ENCODE data around the gene FARP2.
"Not testable (repeated sequence)": the region's sequence is repeated elsewhere in the genome, so short reads cannot be mapped to it uniquely, and the experiment has no call there.

The FARP2 gene

DNA sequence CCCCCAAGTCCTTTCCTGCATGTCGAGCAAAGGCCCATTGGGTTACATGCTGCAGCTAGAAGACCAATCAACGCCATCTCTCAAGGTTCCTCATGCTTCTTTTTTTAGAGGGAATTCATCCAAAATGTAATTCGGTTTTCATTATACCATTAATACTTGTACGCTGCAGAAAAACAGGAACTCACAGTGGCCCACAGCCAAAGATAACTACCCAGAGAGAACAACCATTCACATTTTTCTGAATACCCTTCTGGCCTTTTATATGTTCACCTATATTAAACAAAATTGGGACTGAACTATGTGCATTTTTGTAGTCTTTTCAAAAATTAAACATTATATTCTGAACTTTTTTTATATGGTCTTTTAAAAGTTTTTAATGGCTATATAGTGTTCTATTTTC lies 25.8 kb downstream of the FARP2 start:
- no peak for TF ChIP-seq EZH2phosphoT487 (IDR thresholded peaks at IDR 0.05; ENCODE audit: borderline replicate concordance)
- TF ChIP-seq, protein P1, sequence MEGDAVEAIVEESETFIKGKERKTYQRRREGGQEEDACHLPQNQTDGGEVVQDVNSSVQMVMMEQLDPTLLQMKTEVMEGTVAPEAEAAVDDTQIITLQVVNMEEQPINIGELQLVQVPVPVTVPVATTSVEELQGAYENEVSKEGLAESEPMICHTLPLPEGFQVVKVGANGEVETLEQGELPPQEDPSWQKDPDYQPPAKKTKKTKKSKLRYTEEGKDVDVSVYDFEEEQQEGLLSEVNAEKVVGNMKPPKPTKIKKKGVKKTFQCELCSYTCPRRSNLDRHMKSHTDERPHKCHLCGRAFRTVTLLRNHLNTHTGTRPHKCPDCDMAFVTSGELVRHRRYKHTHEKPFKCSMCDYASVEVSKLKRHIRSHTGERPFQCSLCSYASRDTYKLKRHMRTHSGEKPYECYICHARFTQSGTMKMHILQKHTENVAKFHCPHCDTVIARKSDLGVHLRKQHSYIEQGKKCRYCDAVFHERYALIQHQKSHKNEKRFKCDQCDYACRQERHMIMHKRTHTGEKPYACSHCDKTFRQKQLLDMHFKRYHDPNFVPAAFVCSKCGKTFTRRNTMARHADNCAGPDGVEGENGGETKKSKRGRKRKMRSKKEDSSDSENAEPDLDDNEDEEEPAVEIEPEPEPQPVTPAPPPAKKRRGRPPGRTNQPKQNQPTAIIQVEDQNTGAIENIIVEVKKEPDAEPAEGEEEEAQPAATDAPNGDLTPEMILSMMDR (conservative IDR thresholded peaks at IDR 0.05; ENCODE audit: low read length) = no peak
- Histone ChIP-seq H3K79me2 (ENCODE audit: insufficient read depth, low read length) (no peaks in the 10 kb centered on the region), H3K9me2 (replicated peaks; ENCODE audit: low read depth, low read length) (no peaks in the 10 kb centered on the region), H3K27me3 (ENCODE audit: insufficient read depth, low read length, poor library complexity, severe bottlenecking) (no peaks in the 10 kb centered on the region), H3K9me3 (ENCODE audit: insufficient read depth, low read depth, low read length) (no peaks in the 10 kb centered on the region), H2AFZ (ENCODE audit: low read length) (no peak overlapping the region), H3K4me2 (ENCODE audit: low read depth, low read length, poor library complexity, severe bottlenecking) (no peak overlapping the region), H3F3A (ENCODE audit: low read depth) (no peaks in the 10 kb centered on the region), H3K9ac (ENCODE audit: low read depth, low read length, poor library complexity, severe bottlenecking) (no peak overlapping the region), H3K4me3 (ENCODE audit: low read length, poor library complexity, severe bottlenecking) (no peak overlapping the region), H4K20me1 (ENCODE audit: insufficient read depth, low read length, poor library complexity, severe bottlenecking) (no peaks in the 10 kb centered on the region), H3K4me1 (ENCODE audit: insufficient read depth, low read length, poor library complexity, severe bottlenecking) (no peaks in the 10 kb centered on the region), H3K36me3 (ENCODE audit: insufficient read depth, low read length) (no peaks in the 10 kb centered on the region)

DNA sequence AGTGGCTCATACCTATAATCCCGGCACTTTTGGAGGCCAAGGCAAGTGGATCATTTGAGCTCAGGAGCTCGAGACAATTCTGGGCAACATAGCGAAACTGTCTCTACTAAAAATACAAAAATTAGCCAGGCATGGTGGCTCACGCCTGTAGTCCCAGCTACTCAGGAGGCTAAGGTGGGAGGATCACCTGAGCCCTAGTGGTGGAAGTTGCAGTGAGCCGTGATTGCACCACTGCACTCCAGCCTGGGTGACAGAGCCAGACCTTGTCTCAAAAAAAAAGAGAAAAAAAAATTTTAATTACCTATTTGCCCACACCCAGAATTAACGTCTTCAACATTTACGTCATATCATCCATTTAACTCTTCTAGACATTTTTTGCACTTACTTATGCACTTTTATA lies 29.4 kb downstream of the FARP2 start:
- H3K36me3 ChIP-seq (ENCODE audit: insufficient read depth, low read length); H3K9me2 ChIP-seq (replicated peaks; ENCODE audit: low read depth, low read length); H3K27me3 ChIP-seq (ENCODE audit: insufficient read depth, low read length, poor library complexity, severe bottlenecking); H3K79me2 ChIP-seq (ENCODE audit: insufficient read depth, low read length); H3K9ac ChIP-seq (ENCODE audit: low read depth, low read length, poor library complexity, severe bottlenecking); H2AFZ ChIP-seq (ENCODE audit: low read length); H3K4me2 ChIP-seq (ENCODE audit: low read depth, low read length, poor library complexity, severe bottlenecking); H3K4me3 ChIP-seq (ENCODE audit: low read length, poor library complexity, severe bottlenecking); H3K9me3 ChIP-seq (ENCODE audit: insufficient read depth, low read depth, low read length); H4K20me1 ChIP-seq (ENCODE audit: insufficient read depth, low read length, poor library complexity, severe bottlenecking); H3K4me1 ChIP-seq (ENCODE audit: insufficient read depth, low read length, poor library complexity, severe bottlenecking); H3F3A ChIP-seq (ENCODE audit: low read depth): not testable (repeated sequence)

DNA sequence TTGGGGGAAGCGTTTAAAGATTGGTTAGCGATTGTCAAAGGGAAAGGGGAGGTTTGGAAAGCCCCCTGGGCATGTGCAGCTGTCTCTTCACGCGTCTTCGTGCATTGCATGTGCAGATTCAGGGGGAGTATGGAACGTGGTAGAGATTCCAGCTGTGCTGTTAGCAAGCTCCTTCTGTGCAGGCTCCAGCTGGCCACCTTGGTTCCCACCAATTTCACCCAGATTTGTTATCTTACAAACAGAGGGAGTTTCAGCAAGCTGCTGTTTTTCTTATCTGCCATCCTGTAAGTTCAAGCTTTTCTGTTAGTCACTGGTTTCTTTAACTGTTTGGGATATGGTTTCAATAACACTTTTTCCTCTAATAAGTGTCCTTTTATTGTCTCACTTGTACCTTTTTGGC lies 30.4 kb downstream of the FARP2 start:
- H3K36me3 ChIP-seq (ENCODE audit: insufficient read depth, low read length) = no peaks in the 10 kb centered on the region
- no peaks in the 10 kb centered on the region for H3F3A ChIP-seq (ENCODE audit: low read depth)
- no peaks in the 10 kb centered on the region for H3K9me2 ChIP-seq (replicated peaks; ENCODE audit: low read depth, low read length)
- H4K20me1 ChIP-seq (ENCODE audit: insufficient read depth, low read length, poor library complexity, severe bottlenecking) = no peaks in the 10 kb centered on the region
- H2AFZ ChIP-seq (ENCODE audit: low read length) = no peak overlapping the region
- no peaks in the 10 kb centered on the region for H3K27me3 ChIP-seq (ENCODE audit: insufficient read depth, low read length, poor library complexity, severe bottlenecking)
- no peak overlapping the region for H3K4me2 ChIP-seq (ENCODE audit: low read depth, low read length, poor library complexity, severe bottlenecking)
- no peaks in the 10 kb centered on the region for H3K4me1 ChIP-seq (ENCODE audit: insufficient read depth, low read length, poor library complexity, severe bottlenecking)
- no peak for TF ChIP-seq EZH2phosphoT487 (IDR thresholded peaks at IDR 0.05; ENCODE audit: borderline replicate concordance)
- TF ChIP-seq, protein P1 (conservative IDR thresholded peaks at IDR 0.05; ENCODE audit: low read length) = no peak
- no peak overlapping the region for H3K9ac ChIP-seq (ENCODE audit: low read depth, low read length, poor library complexity, severe bottlenecking)
- no peak overlapping the region for H3K4me3 ChIP-seq (ENCODE audit: low read length, poor library complexity, severe bottlenecking)
- H3K79me2 ChIP-seq (ENCODE audit: insufficient read depth, low read length) = no peaks in the 10 kb centered on the region
- no peaks in the 10 kb centered on the region for H3K9me3 ChIP-seq (ENCODE audit: insufficient read depth, low read depth, low read length)

DNA sequence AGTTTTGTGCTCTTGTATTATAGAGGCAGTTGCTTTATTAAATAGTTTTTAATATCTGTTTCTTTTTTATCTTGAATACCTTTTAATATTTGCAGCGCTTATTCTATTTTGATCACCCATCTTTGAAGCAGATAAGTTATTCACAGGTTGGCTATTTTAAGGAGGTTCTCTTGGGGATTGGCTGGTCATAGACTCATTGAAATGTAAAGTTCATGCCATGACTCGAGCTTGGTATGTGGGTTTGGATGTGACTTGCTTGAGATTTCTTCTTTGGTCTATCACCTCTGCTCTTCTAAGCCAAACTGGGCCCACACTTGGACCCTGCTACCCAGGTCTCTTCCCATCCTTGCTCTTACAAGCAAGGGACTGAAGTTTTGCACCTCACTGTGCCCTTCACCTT lies 33.6 kb downstream of the FARP2 start:
- H3F3A ChIP-seq (ENCODE audit: low read depth) = no peaks in the 10 kb centered on the region
- no peaks in the 10 kb centered on the region for H3K4me1 ChIP-seq (ENCODE audit: insufficient read depth, low read length, poor library complexity, severe bottlenecking)
- no peak overlapping the region for H3K4me3 ChIP-seq (ENCODE audit: low read length, poor library complexity, severe bottlenecking)
- H3K27me3 ChIP-seq (ENCODE audit: insufficient read depth, low read length, poor library complexity, severe bottlenecking) = no peaks in the 10 kb centered on the region
- no peak overlapping the region for H3K9ac ChIP-seq (ENCODE audit: low read depth, low read length, poor library complexity, severe bottlenecking)
- no peaks in the 10 kb centered on the region for H3K9me3 ChIP-seq (ENCODE audit: insufficient read depth, low read depth, low read length)
- no peak overlapping the region for H3K4me2 ChIP-seq (ENCODE audit: low read depth, low read length, poor library complexity, severe bottlenecking)
- H3K36me3 ChIP-seq (ENCODE audit: insufficient read depth, low read length) = no peaks in the 10 kb centered on the region
- H2AFZ ChIP-seq (ENCODE audit: low read length) = no peak overlapping the region
- no peaks in the 10 kb centered on the region for H4K20me1 ChIP-seq (ENCODE audit: insufficient read depth, low read length, poor library complexity, severe bottlenecking)
- no peaks in the 10 kb centered on the region for H3K79me2 ChIP-seq (ENCODE audit: insufficient read depth, low read length)
- TF ChIP-seq EZH2phosphoT487 (IDR thresholded peaks at IDR 0.05; ENCODE audit: borderline replicate concordance) = no peak
- TF ChIP-seq, protein P1 (conservative IDR thresholded peaks at IDR 0.05; ENCODE audit: low read length) = no peak
- H3K9me2 ChIP-seq (replicated peaks; ENCODE audit: low read depth, low read length) = no peaks in the 10 kb centered on the region

Measured in Loucy (cell line).